Astrocyte (in vitro differentiated cells and primary cell): Measurements from ENCODE around the gene KHK. TPM values are rescaled to one million over a fixed set of nuclear protein-coding genes. Genes with fewer than 3 reads are reported as not detected.

Experiments used
- DNase-seq: peaks from one replicate; pipeline ENCODE4 v3.0.0-alpha.2; 2010; ENCODE audit warnings: low read depth
- FAIRE-seq: peaks from 2 replicates; lab custom pipeline; 2011; peaks lifted over from hg19 to GRCh38; lab: Jason Lieb, UNC
- H2AFZ ChIP-seq: 2 replicates; pipeline ENCODE4 v1.6.0; 2012; ENCODE audit warnings: low read depth, low read length, inconsistent platforms
- H3K27ac ChIP-seq: 2 replicates; pipeline ENCODE4 v1.5.1; 2011; ENCODE audit warnings: low read depth, low read length, inconsistent platforms
- H3K27me3 ChIP-seq: 2 replicates; pipeline ENCODE4 v1.6.0; 2011; ENCODE audit warnings: low read length, inconsistent platforms; ENCODE audit not compliant: insufficient read depth
- H3K36me3 ChIP-seq: 2 replicates; pipeline ENCODE4 v1.5.1; 2011; ENCODE audit warnings: low read length, inconsistent platforms; ENCODE audit not compliant: insufficient read depth
- H3K4me1 ChIP-seq: 2 replicates; pipeline ENCODE4 v1.5.1; 2011; ENCODE audit warnings: low read length, inconsistent platforms; ENCODE audit not compliant: insufficient read depth
- H3K4me2 ChIP-seq: 2 replicates; pipeline ENCODE4 v1.6.0; 2012; ENCODE audit warnings: low read length, inconsistent platforms
- H3K4me3 ChIP-seq: 2 replicates; pipeline ENCODE4 v1.5.1; 2011; ENCODE audit warnings: low read depth, mild to moderate bottlenecking, low read length, inconsistent platforms; ENCODE audit not compliant: insufficient read depth
- H3K79me2 ChIP-seq: 2 replicates; pipeline ENCODE4 v1.6.0; 2012; ENCODE audit warnings: mild to moderate bottlenecking, low read length, inconsistent platforms; ENCODE audit not compliant: insufficient read depth
- H3K9ac ChIP-seq: 2 replicates; pipeline ENCODE4 v1.6.0; 2012; ENCODE audit warnings: mild to moderate bottlenecking, low read length, inconsistent platforms
- H3K9me3 ChIP-seq: 2 replicates; pipeline ENCODE4 v1.5.1; 2012; ENCODE audit warnings: low read depth, mild to moderate bottlenecking, low read length, inconsistent platforms; ENCODE audit not compliant: insufficient read depth
- H4K20me1 ChIP-seq: 2 replicates; pipeline ENCODE4 v1.6.0; 2012; ENCODE audit warnings: low read length, inconsistent platforms; ENCODE audit not compliant: insufficient read depth
- H3K27ac Mint-ChIP-seq: one replicate; pipeline ENCODE4 v1.8.0; 2021; ENCODE audit warnings: mild to moderate bottlenecking, mixed read lengths; ENCODE audit not compliant: unreplicated experiment
- H3K27me3 Mint-ChIP-seq: one replicate; pipeline ENCODE4 v1.8.0; 2021; ENCODE audit warnings: low read depth, mixed read lengths; ENCODE audit not compliant: unreplicated experiment
- H3K36me3 Mint-ChIP-seq: one replicate; pipeline ENCODE4 v1.8.0; 2021; ENCODE audit warnings: low read depth, mixed read lengths; ENCODE audit not compliant: unreplicated experiment
- H3K4me1 Mint-ChIP-seq: one replicate; pipeline ENCODE4 v1.8.0; 2021; ENCODE audit warnings: low read depth, mixed read lengths; ENCODE audit not compliant: unreplicated experiment
- H3K4me3 Mint-ChIP-seq: one replicate; pipeline ENCODE4 v1.8.0; 2021; ENCODE audit warnings: mild to moderate bottlenecking, moderate library complexity, mixed read lengths; ENCODE audit not compliant: unreplicated experiment
- H3K9me3 Mint-ChIP-seq: one replicate; pipeline ENCODE4 v1.8.0; 2021; ENCODE audit warnings: mild to moderate bottlenecking, mixed read lengths; ENCODE audit not compliant: unreplicated experiment
- EZH2 ChIP-seq: IDR thresholded peaks from 2 replicates; pipeline ENCODE4 v1.6.1; 2012; ENCODE audit warnings: mild to moderate bottlenecking, low read length, inconsistent platforms; ENCODE audit not compliant: insufficient read depth
- total RNA-seq: library from RNA; stranded (reverse); gene quantifications from 2 replicates; pipeline ENCODE4 v1.2.1, GENCODE V29; 2021
- TF ChIP-seq, protein P1 (sequence below): IDR thresholded peaks from 2 replicates; pipeline ENCODE4 v1.5.1; 2011; ENCODE audit warnings: low read depth, mild to moderate bottlenecking, inconsistent platforms, low read length, moderate library complexity; ENCODE audit not compliant: insufficient read depth

Gene KHK
- total RNA-seq, 1 donor from 2014 or later, result 0.95 TPM

DNA sequence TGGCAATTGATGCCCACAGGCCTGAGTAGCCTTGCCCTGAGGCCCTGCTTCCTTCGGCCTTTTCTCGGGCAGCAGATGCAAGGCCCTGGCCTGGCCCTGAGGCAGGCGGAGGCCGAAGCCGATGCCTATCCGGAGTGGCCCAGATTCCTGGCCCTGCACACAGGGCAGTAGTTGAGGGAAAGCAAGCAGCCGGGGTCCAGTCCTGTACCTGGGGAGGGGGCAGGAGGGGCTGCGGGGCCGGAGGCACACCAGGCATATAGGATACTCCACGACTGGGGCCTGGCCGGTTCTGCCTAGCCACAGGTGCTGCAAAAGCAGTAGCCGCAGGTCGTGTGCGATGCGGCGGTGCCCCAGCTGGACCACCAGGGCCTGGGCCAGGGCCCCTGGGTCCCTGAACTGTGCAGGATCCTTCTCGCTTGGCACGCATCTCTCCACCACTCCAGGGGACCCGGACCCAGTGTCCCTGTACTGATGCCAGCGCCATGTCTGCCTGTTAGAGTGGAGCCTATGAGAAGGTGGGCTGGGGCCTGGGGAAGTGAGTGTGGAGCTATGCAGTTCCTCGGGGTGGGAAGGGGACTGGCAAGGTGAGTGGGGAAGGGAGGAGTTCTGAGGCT lies 50.9 kb downstream of the KHK start:
- Histone ChIP-seq H3K27ac (no peak overlapping the region), H4K20me1 (peaks cover 15% of the 10 kb centered on the region), H3K4me2 (no peak overlapping the region), H3K79me2 (peaks cover 19% of the 10 kb centered on the region), H3K4me1 (peaks cover 9% of the 10 kb centered on the region), H2AFZ (no peak overlapping the region), H3K9ac (no peak overlapping the region), H3K4me3 (no peak overlapping the region), H3K27me3 (peaks cover 6% of the 10 kb centered on the region), H3K9me3 (no peaks in the 10 kb centered on the region), H3K36me3 (no peaks in the 10 kb centered on the region)
- H3K27ac Mint-ChIP-seq, result no peak overlapping the region
- TF ChIP-seq, protein P1, sequence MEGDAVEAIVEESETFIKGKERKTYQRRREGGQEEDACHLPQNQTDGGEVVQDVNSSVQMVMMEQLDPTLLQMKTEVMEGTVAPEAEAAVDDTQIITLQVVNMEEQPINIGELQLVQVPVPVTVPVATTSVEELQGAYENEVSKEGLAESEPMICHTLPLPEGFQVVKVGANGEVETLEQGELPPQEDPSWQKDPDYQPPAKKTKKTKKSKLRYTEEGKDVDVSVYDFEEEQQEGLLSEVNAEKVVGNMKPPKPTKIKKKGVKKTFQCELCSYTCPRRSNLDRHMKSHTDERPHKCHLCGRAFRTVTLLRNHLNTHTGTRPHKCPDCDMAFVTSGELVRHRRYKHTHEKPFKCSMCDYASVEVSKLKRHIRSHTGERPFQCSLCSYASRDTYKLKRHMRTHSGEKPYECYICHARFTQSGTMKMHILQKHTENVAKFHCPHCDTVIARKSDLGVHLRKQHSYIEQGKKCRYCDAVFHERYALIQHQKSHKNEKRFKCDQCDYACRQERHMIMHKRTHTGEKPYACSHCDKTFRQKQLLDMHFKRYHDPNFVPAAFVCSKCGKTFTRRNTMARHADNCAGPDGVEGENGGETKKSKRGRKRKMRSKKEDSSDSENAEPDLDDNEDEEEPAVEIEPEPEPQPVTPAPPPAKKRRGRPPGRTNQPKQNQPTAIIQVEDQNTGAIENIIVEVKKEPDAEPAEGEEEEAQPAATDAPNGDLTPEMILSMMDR, result no peak
- TF ChIP-seq EZH2, result no peak
- H3K4me1 Mint-ChIP-seq, result peaks cover 6% of the 10 kb centered on the region
- H3K4me3 Mint-ChIP-seq, result no peak overlapping the region
- FAIRE-seq (no peak), DNase-seq (no peak)
- H3K27me3 Mint-ChIP-seq, result peaks cover 16% of the 10 kb centered on the region
- H3K9me3 Mint-ChIP-seq, result no peaks in the 10 kb centered on the region
- peaks cover 5% of the 10 kb centered on the region for H3K36me3 Mint-ChIP-seq

GRCh38 chr2:27138111-27138510 lies 51.5 kb downstream of the KHK start:
- peaks cover under 1% of the 10 kb centered on the region for H3K36me3 Mint-ChIP-seq
- Histone ChIP-seq H3K27me3 (peaks cover 8% of the 10 kb centered on the region), H3K4me3 (no peak overlapping the region), H3K4me1 (peaks cover 8% of the 10 kb centered on the region), H3K4me2 (no peak overlapping the region), H2AFZ (no peak overlapping the region), H3K79me2 (peaks cover 12% of the 10 kb centered on the region), H3K27ac (no peak overlapping the region), H4K20me1 (peaks cover 8% of the 10 kb centered on the region), H3K9me3 (peaks cover 4% of the 10 kb centered on the region), H3K9ac (no peak overlapping the region), H3K36me3 (no peaks in the 10 kb centered on the region)
- H3K9me3 Mint-ChIP-seq, result no peaks in the 10 kb centered on the region
- no peak overlapping the region for H3K4me3 Mint-ChIP-seq
- no peak overlapping the region for H3K27ac Mint-ChIP-seq
- no peak for FAIRE-seq
- peaks cover 2% of the 10 kb centered on the region for H3K4me1 Mint-ChIP-seq
- TF ChIP-seq, protein P1, result no peak
- no peak for TF ChIP-seq EZH2
- no peak for DNase-seq
- peaks cover 22% of the 10 kb centered on the region for H3K27me3 Mint-ChIP-seq

- Histone ChIP-seq H3K9me3 (peaks cover 4% of the 10 kb centered on the region), H3K27me3 (peaks cover 13% of the 10 kb centered on the region), H3K27ac (no peak within 1 kb of the TSS), H3K79me2 (peaks cover under 1% of the 10 kb centered on the region), H3K36me3 (no peaks in the 10 kb centered on the region), H3K4me3 (no peak within 1 kb of the TSS), H3K9ac (no peak within 1 kb of the TSS), H3K4me2 (no peak within 1 kb of the TSS), H4K20me1 (no peaks in the 10 kb centered on the region), H2AFZ (no peak within 1 kb of the TSS), H3K4me1 (no peaks in the 10 kb centered on the region)
- Mint-ChIP-seq H3K9me3 (peaks cover 2% of the 10 kb centered on the region), H3K4me3 (no peak within 1 kb of the TSS), H3K36me3 (no peaks in the 10 kb centered on the region), H3K27me3 (peaks cover 27% of the 10 kb centered on the region), H3K27ac (no peak within 1 kb of the TSS), H3K4me1 (no peaks in the 10 kb centered on the region)
- DNase-seq, result no peak
- no peak for TF ChIP-seq EZH2
- TF ChIP-seq, protein P1, result no peak
- no peak for FAIRE-seq
These were observed 52.7 kb downstream of the KHK start, which contains the start of gene PRR30 for GRCh38 chr2:27139310-27139709. TSS of gene PRR30 (minus strand) at chr2:27139410. CDS start at chr2:27138329, 1,081 bp downstream.
